Lower leg skin (tissue), 3 donors: ENCODE results near the gene STXBP6.

ENCODE experiments used
- POLR2A ChIP-seq, 2 donors: fragments of 450-650 bp; IDR thresholded peaks; one replicate each; pipeline ENCODE4 v1.6.1; 2016 to 2017; ENCODE audit warnings: antibody characterized with exemption in 2 of 2, mild to moderate bottlenecking in 1 of 2, moderate library complexity in 1 of 2
- TF ChIP-seq, protein P1 (sequence below), 3 donors: fragments of 450-650 bp; IDR thresholded peaks; one replicate each; pipeline ENCODE4 v1.5.1; 2016; ENCODE audit warnings: antibody characterized with exemption in 3 of 3, mild to moderate bottlenecking in 3 of 3, moderate library complexity in 2 of 3

DNA sequence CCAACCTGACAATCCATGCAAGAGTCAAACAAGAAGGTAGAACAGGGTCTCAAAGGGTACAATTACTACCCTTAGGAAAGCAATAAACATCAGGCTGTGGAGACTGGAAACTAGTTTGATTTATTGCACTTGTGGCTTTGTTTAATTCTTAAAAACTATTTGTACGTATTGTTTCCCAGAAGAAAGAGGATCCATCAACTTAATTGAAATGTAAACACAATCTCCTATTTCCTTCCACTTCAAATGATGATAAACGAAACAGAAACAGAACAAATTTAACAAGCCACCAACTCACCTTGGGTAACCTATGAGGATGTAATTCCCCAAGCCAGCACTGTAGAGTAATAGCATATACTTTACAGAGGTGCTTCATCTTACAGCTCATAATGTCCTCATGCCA is 8.0 kb downstream of the STXBP6 start:
- TF ChIP-seq POLR2A (IDR thresholded peaks at IDR 0.05) = no peak
- TF ChIP-seq, protein P1, sequence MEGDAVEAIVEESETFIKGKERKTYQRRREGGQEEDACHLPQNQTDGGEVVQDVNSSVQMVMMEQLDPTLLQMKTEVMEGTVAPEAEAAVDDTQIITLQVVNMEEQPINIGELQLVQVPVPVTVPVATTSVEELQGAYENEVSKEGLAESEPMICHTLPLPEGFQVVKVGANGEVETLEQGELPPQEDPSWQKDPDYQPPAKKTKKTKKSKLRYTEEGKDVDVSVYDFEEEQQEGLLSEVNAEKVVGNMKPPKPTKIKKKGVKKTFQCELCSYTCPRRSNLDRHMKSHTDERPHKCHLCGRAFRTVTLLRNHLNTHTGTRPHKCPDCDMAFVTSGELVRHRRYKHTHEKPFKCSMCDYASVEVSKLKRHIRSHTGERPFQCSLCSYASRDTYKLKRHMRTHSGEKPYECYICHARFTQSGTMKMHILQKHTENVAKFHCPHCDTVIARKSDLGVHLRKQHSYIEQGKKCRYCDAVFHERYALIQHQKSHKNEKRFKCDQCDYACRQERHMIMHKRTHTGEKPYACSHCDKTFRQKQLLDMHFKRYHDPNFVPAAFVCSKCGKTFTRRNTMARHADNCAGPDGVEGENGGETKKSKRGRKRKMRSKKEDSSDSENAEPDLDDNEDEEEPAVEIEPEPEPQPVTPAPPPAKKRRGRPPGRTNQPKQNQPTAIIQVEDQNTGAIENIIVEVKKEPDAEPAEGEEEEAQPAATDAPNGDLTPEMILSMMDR (IDR thresholded peaks at IDR 0.05) = no peak
